NCI-H526 treated with DMSO at 0.1 percent for 48 hours (cell line): ENCODE results near the gene BBS10.
"Not testable (repeated sequence)": the region's sequence is repeated elsewhere in the genome, so short reads cannot be mapped to it uniquely, and the experiment has no call there.

ENCODE experiments used
- DNase-seq: peaks from one replicate; lab custom pipeline; 2025; lab: John Stamatoyannopoulos, UW

Gene BBS10

GRCh38 chr12:76348079-76348901 is at the start of gene BBS10:
Gene BBS10, minus strand, starts transcription at chr12:76348415. Its CDS starts 57 bp downstream, at chr12:76348358.
- peak; percentile 88 for DNase-seq

GRCh38 chr12:76391461-76391860 is 43.2 kb upstream of the BBS10 start:
- DNase-seq = no peak

GRCh38 chr12:76387614-76388013 is 39.4 kb upstream of the BBS10 start:
- no peak for DNase-seq

- DNase-seq = no peak
These were observed 36.3 kb upstream of the BBS10 start for GRCh38 chr12:76384560-76384959.

GRCh38 chr12:76383988-76384387 is 35.8 kb upstream of the BBS10 start:
- DNase-seq = no peak

- DNase-seq = no peak
These were observed 31.0 kb upstream of the BBS10 start for GRCh38 chr12:76379261-76379660.

GRCh38 chr12:76376876-76377275 is 28.7 kb upstream of the BBS10 start:
- not testable (repeated sequence) for DNase-seq

GRCh38 chr12:76375939-76376338 is 27.7 kb upstream of the BBS10 start:
- DNase-seq = no peak

GRCh38 chr12:76375470-76375869 is 27.3 kb upstream of the BBS10 start:
- no peak for DNase-seq

- DNase-seq = no peak
These were observed 26.3 kb upstream of the BBS10 start for GRCh38 chr12:76374386-76375020.

GRCh38 chr12:76368230-76368629 is 20.0 kb upstream of the BBS10 start:
- DNase-seq = no peak

GRCh38 chr12:76366163-76366562 is 17.9 kb upstream of the BBS10 start:
- DNase-seq = no peak

GRCh38 chr12:76364131-76364530 is 15.9 kb upstream of the BBS10 start:
- not testable (repeated sequence) for DNase-seq

GRCh38 chr12:76360316-76360715 is 12.1 kb upstream of the BBS10 start:
- no peak for DNase-seq

GRCh38 chr12:76356071-76356470 is 7.9 kb upstream of the BBS10 start:
- DNase-seq = no peak

GRCh38 chr12:76346798-76347420 is 1.3 kb downstream of the BBS10 start:
- no peak for DNase-seq

- DNase-seq = no peak
These were observed 2.0 kb downstream of the BBS10 start for GRCh38 chr12:76346236-76346635.

GRCh38 chr12:76345569-76345968 is 2.6 kb downstream of the BBS10 start:
- no peak for DNase-seq

- no peak for DNase-seq
These were observed 6.7 kb downstream of the BBS10 start for GRCh38 chr12:76341436-76342030.

GRCh38 chr12:76340680-76341435 is 7.4 kb downstream of the BBS10 start:
- DNase-seq = no peak

- DNase-seq = no peak
These were observed 10.6 kb downstream of the BBS10 start for GRCh38 chr12:76337583-76337982.

GRCh38 chr12:76332606-76333005 is 15.6 kb downstream of the BBS10 start:
- no peak for DNase-seq
